Measurements from ENCODE around the gene EBF3. TPM values are rescaled to one million over a fixed set of nuclear protein-coding genes. Genes with fewer than 3 reads are reported as not detected.

EBF3 gene
- total RNA-seq, 4 donors from 2014 or later, result 0.77 to 10.7 (median 6.0) TPM

DNA sequence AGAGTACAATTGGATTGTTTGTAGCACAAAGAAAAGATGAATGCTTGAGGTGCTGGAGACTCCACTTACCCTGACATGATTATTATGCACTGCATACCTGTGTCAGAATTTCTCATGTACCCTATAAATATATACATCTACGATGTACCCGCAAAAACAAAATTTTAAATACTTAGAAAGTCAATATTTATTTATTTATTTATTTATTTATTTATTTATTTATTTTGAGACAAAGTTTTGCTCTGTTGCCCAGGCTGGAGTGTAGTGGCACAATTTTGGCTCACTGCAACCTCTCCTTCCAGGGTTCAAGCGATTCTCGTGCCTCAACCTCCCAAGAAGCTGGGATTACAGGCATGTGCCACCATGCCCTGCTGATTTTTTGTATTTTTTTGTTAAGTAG is 35.1 kb upstream of the EBF3 start:
- DNase-seq, result no peak
- H3K27ac ChIP-seq, result no peak overlapping the region
- intact Hi-C loops (cut with DNase I; ENCODE audit: low total_unique reads), result no loop called here
- no peak for TF ChIP-seq POLR2A (IDR thresholded peaks at IDR 0.05)
- TF ChIP-seq, protein P1, sequence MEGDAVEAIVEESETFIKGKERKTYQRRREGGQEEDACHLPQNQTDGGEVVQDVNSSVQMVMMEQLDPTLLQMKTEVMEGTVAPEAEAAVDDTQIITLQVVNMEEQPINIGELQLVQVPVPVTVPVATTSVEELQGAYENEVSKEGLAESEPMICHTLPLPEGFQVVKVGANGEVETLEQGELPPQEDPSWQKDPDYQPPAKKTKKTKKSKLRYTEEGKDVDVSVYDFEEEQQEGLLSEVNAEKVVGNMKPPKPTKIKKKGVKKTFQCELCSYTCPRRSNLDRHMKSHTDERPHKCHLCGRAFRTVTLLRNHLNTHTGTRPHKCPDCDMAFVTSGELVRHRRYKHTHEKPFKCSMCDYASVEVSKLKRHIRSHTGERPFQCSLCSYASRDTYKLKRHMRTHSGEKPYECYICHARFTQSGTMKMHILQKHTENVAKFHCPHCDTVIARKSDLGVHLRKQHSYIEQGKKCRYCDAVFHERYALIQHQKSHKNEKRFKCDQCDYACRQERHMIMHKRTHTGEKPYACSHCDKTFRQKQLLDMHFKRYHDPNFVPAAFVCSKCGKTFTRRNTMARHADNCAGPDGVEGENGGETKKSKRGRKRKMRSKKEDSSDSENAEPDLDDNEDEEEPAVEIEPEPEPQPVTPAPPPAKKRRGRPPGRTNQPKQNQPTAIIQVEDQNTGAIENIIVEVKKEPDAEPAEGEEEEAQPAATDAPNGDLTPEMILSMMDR (IDR thresholded peaks at IDR 0.05), result no peak
- H3K4me1 ChIP-seq, result no peaks in the 10 kb centered on the region
- no peaks in the 10 kb centered on the region for H3K27me3 ChIP-seq
- no peaks in the 10 kb centered on the region for H3K36me3 ChIP-seq
- no peak overlapping the region for H3K4me3 ChIP-seq
- H3K9me3 ChIP-seq, result no peaks in the 10 kb centered on the region

DNA sequence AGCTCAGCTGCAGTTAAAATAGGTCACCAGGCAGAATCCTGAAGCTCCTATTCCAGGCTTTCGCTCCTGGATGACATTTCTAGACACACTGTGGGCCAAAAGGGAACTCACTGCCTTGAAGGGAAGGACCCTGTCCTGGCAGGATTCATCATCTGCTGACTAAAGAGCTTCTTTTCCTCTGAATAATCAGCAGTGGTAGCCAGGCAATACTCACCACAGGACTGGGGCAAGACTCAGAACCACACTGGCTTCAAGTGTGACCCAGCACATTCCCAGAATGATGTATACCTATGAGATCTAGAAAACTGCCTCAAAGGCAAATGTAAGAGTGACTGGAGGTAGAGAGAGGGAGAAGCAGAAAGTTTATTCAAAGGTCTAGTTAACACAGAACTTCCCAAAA is 29.5 kb upstream of the EBF3 start:
- Histone ChIP-seq H3K4me1 (no peaks in the 10 kb centered on the region), H3K36me3 (no peaks in the 10 kb centered on the region), H3K27ac (no peak overlapping the region), H3K4me3 (no peak overlapping the region), H3K9me3 (no peaks in the 10 kb centered on the region), H3K27me3 (no peaks in the 10 kb centered on the region)
- intact Hi-C loops (cut with DNase I; ENCODE audit: low total_unique reads), result no loop called here
- TF ChIP-seq, protein P1 (IDR thresholded peaks at IDR 0.05), result no peak
- TF ChIP-seq POLR2A (IDR thresholded peaks at IDR 0.05), result no peak
- no peak for DNase-seq

DNA sequence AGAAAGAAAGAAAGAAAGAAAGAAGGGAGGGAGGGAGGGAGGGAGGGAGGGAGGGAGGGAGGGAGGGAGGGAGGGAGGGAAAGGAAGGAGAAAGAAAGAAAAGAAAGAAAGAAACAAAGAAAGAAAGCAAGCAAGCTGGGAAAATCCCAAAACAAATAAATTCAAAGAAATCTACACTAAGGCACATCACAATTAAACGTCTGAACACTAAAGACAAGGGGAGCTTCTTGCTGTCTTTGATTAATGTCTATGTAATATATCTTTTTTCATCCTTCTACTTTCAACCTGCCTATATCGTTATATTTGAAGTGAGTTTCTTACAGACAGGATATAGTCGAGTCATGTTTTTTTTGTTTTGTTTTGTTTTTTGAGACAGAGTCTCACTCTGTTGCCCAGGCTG is 28.3 kb upstream of the EBF3 start:
- H3K36me3 ChIP-seq, result no peaks in the 10 kb centered on the region
- intact Hi-C loops (cut with DNase I; ENCODE audit: low total_unique reads), result no loop called here
- no peak overlapping the region for H3K27ac ChIP-seq
- H3K9me3 ChIP-seq, result no peaks in the 10 kb centered on the region
- no peak overlapping the region for H3K4me3 ChIP-seq
- H3K27me3 ChIP-seq, result no peaks in the 10 kb centered on the region
- TF ChIP-seq POLR2A (IDR thresholded peaks at IDR 0.05), result no peak
- TF ChIP-seq, protein P1 (IDR thresholded peaks at IDR 0.05), result no peak
- DNase-seq, result no peak
- no peaks in the 10 kb centered on the region for H3K4me1 ChIP-seq

DNA sequence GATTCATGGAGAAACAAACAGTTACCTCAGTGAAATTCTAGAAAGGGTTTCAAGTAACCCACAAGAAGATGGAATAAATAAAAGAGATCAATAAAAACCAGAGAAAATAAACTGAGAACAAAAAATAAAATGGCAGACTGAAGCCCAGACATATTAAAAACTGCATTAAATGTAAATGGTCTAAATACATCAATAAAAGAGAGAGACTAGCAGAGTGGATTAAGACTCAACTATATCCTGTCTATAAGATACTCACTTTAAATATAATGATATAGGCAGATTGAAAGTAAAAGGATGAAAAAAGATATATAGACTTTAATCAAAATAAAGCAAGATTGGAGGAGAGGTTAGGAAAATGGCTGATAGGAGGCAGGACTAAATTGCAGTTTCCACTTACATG is 18.8 kb upstream of the EBF3 start:
- no peak for DNase-seq
- intact Hi-C loops (cut with DNase I; ENCODE audit: low total_unique reads), result no loop called here
- no peaks in the 10 kb centered on the region for H3K27me3 ChIP-seq
- no peaks in the 10 kb centered on the region for H3K36me3 ChIP-seq
- H3K27ac ChIP-seq, result no peak overlapping the region
- TF ChIP-seq POLR2A (IDR thresholded peaks at IDR 0.05), result no peak
- TF ChIP-seq, protein P1 (IDR thresholded peaks at IDR 0.05), result no peak
- no peak overlapping the region for H3K4me3 ChIP-seq
- H3K9me3 ChIP-seq, result peaks cover 0 to 6% of the 10 kb centered on the region in 2 donors
- H3K4me1 ChIP-seq, result no peaks in the 10 kb centered on the region

DNA sequence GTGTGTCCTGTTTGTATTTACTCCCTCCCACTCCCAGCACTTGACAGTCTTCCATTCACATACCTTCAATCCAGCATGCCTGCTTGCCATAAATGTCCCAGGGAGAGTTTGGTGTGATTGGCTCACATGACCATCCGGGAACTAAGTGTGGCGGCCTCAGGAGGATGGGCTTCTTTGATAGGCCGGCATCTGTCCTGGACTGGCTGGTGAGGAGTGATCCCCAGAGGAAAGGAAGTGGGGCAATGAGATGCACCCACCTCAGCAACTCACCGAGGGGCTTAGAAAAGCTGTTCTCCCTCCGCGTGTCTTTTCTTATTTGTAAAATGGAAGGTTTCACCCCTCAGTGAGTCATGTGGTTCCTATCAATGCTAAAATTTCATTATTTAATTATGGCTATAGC is 14.9 kb upstream of the EBF3 start:
- intact Hi-C loops (cut with DNase I; ENCODE audit: low total_unique reads), result no loop called here
- H3K27me3 ChIP-seq, result no peaks in the 10 kb centered on the region
- TF ChIP-seq, protein P1 (IDR thresholded peaks at IDR 0.05), result no peak
- no peak for TF ChIP-seq POLR2A (IDR thresholded peaks at IDR 0.05)
- H3K36me3 ChIP-seq, result no peaks in the 10 kb centered on the region
- no peak for DNase-seq
- no peak overlapping the region for H3K27ac ChIP-seq
- no peaks in the 10 kb centered on the region for H3K4me1 ChIP-seq
- H3K9me3 ChIP-seq, result peaks cover 0 to 6% of the 10 kb centered on the region in 2 donors
- no peak overlapping the region for H3K4me3 ChIP-seq
